Astrocyte (in vitro differentiated cells and primary cell): ENCODE results near the gene CCDC63. TPM values are rescaled to one million over a fixed set of nuclear protein-coding genes. Genes with fewer than 3 reads are reported as not detected.

Source experiments
- DNase-seq: peaks from one replicate; pipeline ENCODE4 v3.0.0-alpha.2; 2010; ENCODE audit warnings: low read depth
- FAIRE-seq: peaks from 2 replicates; lab custom pipeline; 2011; peaks lifted over from hg19 to GRCh38; lab: Jason Lieb, UNC
- H2AFZ ChIP-seq: 2 replicates; pipeline ENCODE4 v1.6.0; 2012; ENCODE audit warnings: low read depth, low read length, inconsistent platforms
- H3K27ac ChIP-seq: 2 replicates; pipeline ENCODE4 v1.5.1; 2011; ENCODE audit warnings: low read depth, low read length, inconsistent platforms
- H3K27me3 ChIP-seq: 2 replicates; pipeline ENCODE4 v1.6.0; 2011; ENCODE audit warnings: low read length, inconsistent platforms; ENCODE audit not compliant: insufficient read depth
- H3K36me3 ChIP-seq: 2 replicates; pipeline ENCODE4 v1.5.1; 2011; ENCODE audit warnings: low read length, inconsistent platforms; ENCODE audit not compliant: insufficient read depth
- H3K4me1 ChIP-seq: 2 replicates; pipeline ENCODE4 v1.5.1; 2011; ENCODE audit warnings: low read length, inconsistent platforms; ENCODE audit not compliant: insufficient read depth
- H3K4me2 ChIP-seq: 2 replicates; pipeline ENCODE4 v1.6.0; 2012; ENCODE audit warnings: low read length, inconsistent platforms
- H3K4me3 ChIP-seq: 2 replicates; pipeline ENCODE4 v1.5.1; 2011; ENCODE audit warnings: low read depth, mild to moderate bottlenecking, low read length, inconsistent platforms; ENCODE audit not compliant: insufficient read depth
- H3K79me2 ChIP-seq: 2 replicates; pipeline ENCODE4 v1.6.0; 2012; ENCODE audit warnings: mild to moderate bottlenecking, low read length, inconsistent platforms; ENCODE audit not compliant: insufficient read depth
- H3K9ac ChIP-seq: 2 replicates; pipeline ENCODE4 v1.6.0; 2012; ENCODE audit warnings: mild to moderate bottlenecking, low read length, inconsistent platforms
- H3K9me3 ChIP-seq: 2 replicates; pipeline ENCODE4 v1.5.1; 2012; ENCODE audit warnings: low read depth, mild to moderate bottlenecking, low read length, inconsistent platforms; ENCODE audit not compliant: insufficient read depth
- H4K20me1 ChIP-seq: 2 replicates; pipeline ENCODE4 v1.6.0; 2012; ENCODE audit warnings: low read length, inconsistent platforms; ENCODE audit not compliant: insufficient read depth
- H3K27ac Mint-ChIP-seq: one replicate; pipeline ENCODE4 v1.8.0; 2021; ENCODE audit warnings: mild to moderate bottlenecking, mixed read lengths; ENCODE audit not compliant: unreplicated experiment
- H3K27me3 Mint-ChIP-seq: one replicate; pipeline ENCODE4 v1.8.0; 2021; ENCODE audit warnings: low read depth, mixed read lengths; ENCODE audit not compliant: unreplicated experiment
- H3K36me3 Mint-ChIP-seq: one replicate; pipeline ENCODE4 v1.8.0; 2021; ENCODE audit warnings: low read depth, mixed read lengths; ENCODE audit not compliant: unreplicated experiment
- H3K4me1 Mint-ChIP-seq: one replicate; pipeline ENCODE4 v1.8.0; 2021; ENCODE audit warnings: low read depth, mixed read lengths; ENCODE audit not compliant: unreplicated experiment
- H3K4me3 Mint-ChIP-seq: one replicate; pipeline ENCODE4 v1.8.0; 2021; ENCODE audit warnings: mild to moderate bottlenecking, moderate library complexity, mixed read lengths; ENCODE audit not compliant: unreplicated experiment
- H3K9me3 Mint-ChIP-seq: one replicate; pipeline ENCODE4 v1.8.0; 2021; ENCODE audit warnings: mild to moderate bottlenecking, mixed read lengths; ENCODE audit not compliant: unreplicated experiment
- EZH2 ChIP-seq: IDR thresholded peaks from 2 replicates; pipeline ENCODE4 v1.6.1; 2012; ENCODE audit warnings: mild to moderate bottlenecking, low read length, inconsistent platforms; ENCODE audit not compliant: insufficient read depth
- total RNA-seq: library from RNA; stranded (reverse); gene quantifications from 2 replicates; pipeline ENCODE4 v1.2.1, GENCODE V29; 2021
- TF ChIP-seq, protein P1 (sequence below): IDR thresholded peaks from 2 replicates; pipeline ENCODE4 v1.5.1; 2011; ENCODE audit warnings: low read depth, mild to moderate bottlenecking, inconsistent platforms, low read length, moderate library complexity; ENCODE audit not compliant: insufficient read depth

The CCDC63 gene
- total RNA-seq, 1 donor from 2014 or later = 0.30 TPM

DNA sequence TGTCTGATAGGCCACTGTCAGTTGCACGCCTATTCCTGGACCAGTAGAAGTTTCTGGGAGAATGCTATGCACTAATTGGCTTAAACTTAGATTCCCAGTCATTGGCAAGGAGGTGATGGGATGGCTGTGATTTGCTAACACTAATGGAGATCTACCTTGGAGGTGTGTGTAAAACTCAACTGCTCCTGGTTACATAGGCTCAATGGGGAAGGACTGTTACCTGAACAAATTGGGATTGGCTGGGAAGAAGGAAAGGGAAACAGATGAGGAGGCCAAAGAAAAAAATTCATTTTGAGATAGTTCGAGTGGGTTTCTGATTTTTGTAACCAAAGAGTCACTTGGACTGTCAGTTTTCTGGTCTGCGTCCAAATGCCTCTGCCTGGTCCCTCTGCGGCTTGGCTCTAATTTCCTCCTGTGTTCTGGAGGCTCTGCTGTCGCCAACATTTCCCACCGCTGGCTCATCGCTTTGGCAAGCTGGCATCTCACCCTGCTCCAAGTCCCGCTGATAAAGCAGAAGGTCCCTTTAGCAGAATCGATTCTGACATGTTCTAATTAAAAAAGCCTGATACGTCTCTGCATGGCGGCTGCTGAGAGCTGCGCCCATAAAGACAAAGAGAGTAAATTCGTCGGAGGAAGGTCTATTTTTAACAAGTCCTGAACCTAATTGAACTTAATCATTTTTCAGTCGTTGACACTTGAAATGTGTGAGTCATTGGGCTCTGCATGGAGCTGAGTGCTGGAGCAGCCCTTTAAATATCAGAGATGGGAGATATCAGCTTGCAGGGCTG is 2.0 kb upstream of the CCDC63 start:
- H3K27ac Mint-ChIP-seq = no peak overlapping the region
- Histone ChIP-seq H3K9ac (no peak overlapping the region), H3K9me3 (peaks cover 1% of the 10 kb centered on the region), H4K20me1 (no peaks in the 10 kb centered on the region), H3K4me3 (no peak overlapping the region), H3K79me2 (no peaks in the 10 kb centered on the region), H3K27ac (no peak overlapping the region), H3K27me3 (peaks cover 27% of the 10 kb centered on the region), H3K4me1 (peaks cover 6% of the 10 kb centered on the region), H3K36me3 (no peaks in the 10 kb centered on the region), H2AFZ (no peak overlapping the region), H3K4me2 (peak overlapping the region; percentile 69)
- no peaks in the 10 kb centered on the region for H3K36me3 Mint-ChIP-seq
- no peak for TF ChIP-seq EZH2
- TF ChIP-seq, protein P1, sequence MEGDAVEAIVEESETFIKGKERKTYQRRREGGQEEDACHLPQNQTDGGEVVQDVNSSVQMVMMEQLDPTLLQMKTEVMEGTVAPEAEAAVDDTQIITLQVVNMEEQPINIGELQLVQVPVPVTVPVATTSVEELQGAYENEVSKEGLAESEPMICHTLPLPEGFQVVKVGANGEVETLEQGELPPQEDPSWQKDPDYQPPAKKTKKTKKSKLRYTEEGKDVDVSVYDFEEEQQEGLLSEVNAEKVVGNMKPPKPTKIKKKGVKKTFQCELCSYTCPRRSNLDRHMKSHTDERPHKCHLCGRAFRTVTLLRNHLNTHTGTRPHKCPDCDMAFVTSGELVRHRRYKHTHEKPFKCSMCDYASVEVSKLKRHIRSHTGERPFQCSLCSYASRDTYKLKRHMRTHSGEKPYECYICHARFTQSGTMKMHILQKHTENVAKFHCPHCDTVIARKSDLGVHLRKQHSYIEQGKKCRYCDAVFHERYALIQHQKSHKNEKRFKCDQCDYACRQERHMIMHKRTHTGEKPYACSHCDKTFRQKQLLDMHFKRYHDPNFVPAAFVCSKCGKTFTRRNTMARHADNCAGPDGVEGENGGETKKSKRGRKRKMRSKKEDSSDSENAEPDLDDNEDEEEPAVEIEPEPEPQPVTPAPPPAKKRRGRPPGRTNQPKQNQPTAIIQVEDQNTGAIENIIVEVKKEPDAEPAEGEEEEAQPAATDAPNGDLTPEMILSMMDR = no peak
- DNase-seq = peak; percentile 84
- H3K27me3 Mint-ChIP-seq = peaks cover 37% of the 10 kb centered on the region
- peak; percentile 74 for FAIRE-seq
- H3K9me3 Mint-ChIP-seq = peaks cover 3% of the 10 kb centered on the region
- no peaks in the 10 kb centered on the region for H3K4me1 Mint-ChIP-seq
- H3K4me3 Mint-ChIP-seq = no peak overlapping the region

DNA sequence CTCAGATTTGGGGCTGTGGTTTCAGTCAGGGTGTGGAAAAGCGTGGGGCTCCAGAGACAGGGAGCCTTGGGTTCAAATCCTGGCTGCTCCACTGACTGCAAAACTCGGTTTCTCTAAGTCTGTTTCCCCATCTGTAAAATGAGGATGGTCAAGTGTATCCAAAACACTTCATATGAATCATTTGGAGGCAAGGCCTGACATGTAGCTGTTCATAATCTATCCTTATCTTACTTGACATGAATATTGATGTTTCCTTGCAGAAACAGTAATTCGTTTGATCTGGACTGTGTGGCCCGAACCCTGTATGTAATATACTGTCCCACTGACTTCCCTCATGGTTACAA is 1.5 kb upstream of the CCDC63 start:
- Mint-ChIP-seq H3K4me3 (no peak overlapping the region), H3K27ac (no peak overlapping the region), H3K9me3 (peaks cover 3% of the 10 kb centered on the region), H3K36me3 (no peaks in the 10 kb centered on the region), H3K4me1 (no peaks in the 10 kb centered on the region), H3K27me3 (peaks cover 37% of the 10 kb centered on the region)
- Histone ChIP-seq H3K36me3 (no peaks in the 10 kb centered on the region), H3K27ac (no peak overlapping the region), H3K79me2 (no peaks in the 10 kb centered on the region), H3K4me3 (no peak overlapping the region), H3K9ac (no peak overlapping the region), H2AFZ (no peak overlapping the region), H3K4me1 (peaks cover 6% of the 10 kb centered on the region), H4K20me1 (no peaks in the 10 kb centered on the region), H3K4me2 (peak overlapping the region; percentile 69), H3K27me3 (peaks cover 27% of the 10 kb centered on the region), H3K9me3 (peaks cover 3% of the 10 kb centered on the region)
- DNase-seq = no peak
- no peak for FAIRE-seq
- TF ChIP-seq EZH2 = no peak
- TF ChIP-seq, protein P1 = no peak

DNA sequence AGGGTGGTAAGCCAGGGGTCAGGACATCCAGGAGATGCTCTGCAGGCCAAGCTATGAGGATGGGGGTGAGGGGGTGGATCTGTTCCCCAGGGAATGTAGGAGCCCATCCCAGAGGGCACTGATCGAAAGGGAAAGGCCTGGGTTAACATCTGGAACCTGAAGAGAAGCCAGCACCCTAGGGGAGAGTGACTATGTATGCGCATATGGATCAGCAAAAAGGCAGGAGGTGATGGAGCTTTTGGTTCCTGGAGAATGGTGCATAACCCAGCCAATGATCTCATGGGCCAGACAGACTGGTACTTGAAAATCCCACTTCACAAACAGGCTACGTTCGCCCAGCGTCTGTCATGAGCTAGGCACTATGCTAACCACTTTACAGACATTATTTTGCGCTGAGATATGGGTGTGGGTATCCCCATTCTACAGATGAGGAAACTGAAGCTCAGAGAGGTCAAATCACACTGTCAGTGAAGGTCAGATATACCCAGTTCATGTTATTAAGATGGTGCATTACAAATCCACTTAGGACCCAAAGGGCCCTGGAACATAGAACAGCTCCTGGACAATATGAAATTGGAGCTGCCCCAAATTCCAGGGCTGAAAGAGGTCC is 1.6 kb downstream of the CCDC63 start:
- Mint-ChIP-seq H3K4me1 (no peaks in the 10 kb centered on the region), H3K4me3 (no peak overlapping the region), H3K36me3 (no peaks in the 10 kb centered on the region), H3K27ac (no peak overlapping the region), H3K9me3 (peaks cover 2% of the 10 kb centered on the region), H3K27me3 (peaks cover 50% of the 10 kb centered on the region)
- no peaks in the 10 kb centered on the region for H4K20me1 ChIP-seq
- H3K4me1 ChIP-seq = peaks cover 6% of the 10 kb centered on the region
- H3K9me3 ChIP-seq = peaks cover 3% of the 10 kb centered on the region
- no peak for FAIRE-seq
- TF ChIP-seq, protein P1 = no peak
- TF ChIP-seq EZH2 = no peak
- H3K79me2 ChIP-seq = no peaks in the 10 kb centered on the region
- DNase-seq = no peak
- H3K27ac ChIP-seq = no peak overlapping the region
- H3K27me3 ChIP-seq = peaks cover 31% of the 10 kb centered on the region
- no peak overlapping the region for H3K4me3 ChIP-seq
- H2AFZ ChIP-seq = no peak overlapping the region
- no peak overlapping the region for H3K4me2 ChIP-seq
- no peaks in the 10 kb centered on the region for H3K36me3 ChIP-seq
- H3K9ac ChIP-seq = no peak overlapping the region
